Activated CD4-positive, alpha-beta T cell treated with anti-CD3 and anti-CD28 coated beads for 36 hours (primary cell): Measurements from ENCODE around the gene ITPK1. TPM values are rescaled to one million over a fixed set of nuclear protein-coding genes. Genes with fewer than 3 reads are reported as not detected.

Experiments used
- ATAC-seq: fragments of 200-7000 bp; cut with Tn5 transposase; one replicate; pipeline ENCODE4 v1.10.0; 2021; ENCODE audit warnings: mild to moderate bottlenecking, moderate library complexity
- CTCF ChIA-PET: fragments of 350-600 bp; sonication (Branson Sonifier 250); formaldehyde crosslinking; loops from one replicate; lab custom pipeline; 2021; ENCODE audit warnings: antibody characterized with exemption; lab: Charles Lee
- POLR2A ChIA-PET: fragments of 350-600 bp; sonication (Branson Sonifier 250); formaldehyde crosslinking; loops from one replicate; lab custom pipeline; 2021; ENCODE audit warnings: antibody characterized with exemption, inconsistent platforms; lab: Charles Lee
- DNase-seq: peaks from one replicate; pipeline ENCODE4 v3.0.0-alpha.2; 2020
- H3K27ac Mint-ChIP-seq: one replicate; pipeline ENCODE4 v1.8.0; 2021; ENCODE audit warnings: mixed read lengths
- H3K27me3 Mint-ChIP-seq: one replicate; pipeline ENCODE4 v1.8.0; 2021; ENCODE audit warnings: mixed read lengths
- H3K36me3 Mint-ChIP-seq: one replicate; pipeline ENCODE4 v1.8.0; 2021; ENCODE audit warnings: low read depth, mixed read lengths
- H3K4me1 Mint-ChIP-seq: one replicate; pipeline ENCODE4 v1.8.0; 2021; ENCODE audit warnings: mixed read lengths
- H3K4me3 Mint-ChIP-seq: one replicate; pipeline ENCODE4 v1.8.0; 2021; ENCODE audit warnings: mild to moderate bottlenecking, moderate library complexity, mixed read lengths
- H3K9me3 Mint-ChIP-seq: one replicate; pipeline ENCODE4 v1.8.0; 2021; ENCODE audit warnings: low read depth, mixed read lengths
- intact Hi-C, 2 experiments: fragments of 100-400 bp; cut with DNase I in 1 of 2; cut with micrococcal nuclease in 1 of 2; formaldehyde crosslinking; loops; one replicate each; pipeline versions ENCODE4 v1.14.2 to v1.15.1; 2022 to 2024; cut with DNase I, micrococcal nuclease
- total RNA-seq, 2 experiments: library from RNA; stranded (reverse); gene quantifications; one replicate each; pipeline ENCODE4 v1.2.3, GENCODE V29; 2021

Gene ITPK1
- total RNA-seq, 2 experiments from 2014 or later = 31.0 to 35.5 TPM

DNA sequence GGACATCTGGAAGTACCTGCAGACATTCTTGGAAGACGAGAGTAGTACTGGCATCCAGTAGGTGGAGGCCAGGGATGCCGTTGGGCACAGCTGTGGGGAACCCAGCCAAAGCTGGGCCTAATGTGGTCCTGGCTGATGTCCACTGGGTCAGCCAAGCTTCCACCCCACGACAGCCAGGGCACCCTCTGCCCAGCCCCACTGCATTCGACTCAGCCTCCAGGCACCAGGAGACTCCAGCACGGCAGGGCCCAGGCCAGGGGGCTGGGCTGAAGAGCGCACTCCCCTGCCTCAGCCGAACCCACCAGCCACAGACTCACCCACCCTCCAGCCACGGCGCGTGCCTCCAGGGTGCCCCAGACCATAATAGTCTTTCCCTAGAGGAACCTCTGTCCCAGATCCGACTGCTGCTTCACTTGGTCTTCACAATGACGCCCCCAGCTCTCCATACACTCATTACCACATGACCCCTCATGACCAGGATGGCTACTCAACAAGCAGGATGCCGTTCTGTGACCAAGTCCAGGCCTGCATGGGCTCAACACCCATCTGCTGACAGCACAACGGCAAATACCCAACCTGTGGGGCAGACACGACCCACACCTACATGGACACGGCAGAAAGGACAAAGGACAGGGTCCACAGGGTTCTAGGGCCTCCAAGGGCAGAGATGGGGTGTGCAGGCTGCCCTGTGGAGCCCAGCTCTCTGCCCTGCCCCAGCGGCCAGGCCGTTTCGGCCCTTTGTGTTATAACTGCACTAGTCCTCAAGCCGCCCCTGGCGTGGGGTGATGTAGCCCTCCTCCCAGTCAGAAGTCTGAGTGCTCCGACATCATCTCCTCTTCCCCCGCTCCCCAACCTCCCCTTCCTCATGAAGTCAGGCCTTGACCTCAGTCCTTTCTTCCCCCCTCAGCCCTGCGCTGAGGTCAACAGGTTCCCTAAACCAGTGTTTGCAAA, 22.8 kb downstream of the ITPK1 start:
- Mint-ChIP-seq H3K27ac (no peak overlapping the region), H3K36me3 (no peaks in the 10 kb centered on the region), H3K9me3 (no peaks in the 10 kb centered on the region), H3K4me1 (no peaks in the 10 kb centered on the region), H3K4me3 (no peak overlapping the region), H3K27me3 (no peaks in the 10 kb centered on the region)
- CTCF ChIA-PET = interaction anchor here (0.9 to 1.6 kb wide), 2 partner anchors 11 to 20 kb away, joined by 4 to 5 read pairs; no protein-coding TSS in a partner anchor
- POLR2A ChIA-PET = no interaction called here
- no peak for DNase-seq
- intact Hi-C loops = no loop called here
- no peak for ATAC-seq

DNA sequence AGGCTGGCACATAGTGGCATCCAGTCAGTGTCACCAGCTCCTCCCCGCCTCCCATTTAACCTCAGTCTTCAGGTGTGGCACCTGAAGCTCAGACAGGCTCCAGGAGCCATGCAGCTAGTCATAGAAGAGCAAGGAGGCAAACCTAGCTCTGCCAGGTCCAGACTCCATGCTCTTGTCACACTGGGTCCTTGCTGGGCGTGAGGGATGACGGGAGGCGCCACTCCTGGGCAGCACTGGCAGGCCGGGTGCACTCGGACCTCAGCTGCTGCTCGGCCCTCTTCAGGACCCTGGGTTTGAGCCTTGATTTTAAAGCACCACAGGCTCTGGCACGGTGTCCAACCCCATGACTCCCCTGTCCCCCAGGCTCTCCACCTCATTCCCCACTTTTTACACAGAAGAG, 24.1 kb downstream of the ITPK1 start:
- intact Hi-C loops = no loop called here
- POLR2A ChIA-PET = interaction anchor here (0.5 kb wide), 1 partner anchor 69 kb away, joined by 3 read pairs; no protein-coding TSS in a partner anchor
- Mint-ChIP-seq H3K27ac (no peak overlapping the region), H3K36me3 (no peaks in the 10 kb centered on the region), H3K27me3 (no peaks in the 10 kb centered on the region), H3K9me3 (no peaks in the 10 kb centered on the region), H3K4me3 (no peak overlapping the region), H3K4me1 (peaks cover 6% of the 10 kb centered on the region)
- CTCF ChIA-PET = interaction anchor here (1.8 kb wide), 1 partner anchor 22 kb away, joined by 9 read pairs; no protein-coding TSS in a partner anchor
- ATAC-seq (no peak), DNase-seq (no peak)

DNA sequence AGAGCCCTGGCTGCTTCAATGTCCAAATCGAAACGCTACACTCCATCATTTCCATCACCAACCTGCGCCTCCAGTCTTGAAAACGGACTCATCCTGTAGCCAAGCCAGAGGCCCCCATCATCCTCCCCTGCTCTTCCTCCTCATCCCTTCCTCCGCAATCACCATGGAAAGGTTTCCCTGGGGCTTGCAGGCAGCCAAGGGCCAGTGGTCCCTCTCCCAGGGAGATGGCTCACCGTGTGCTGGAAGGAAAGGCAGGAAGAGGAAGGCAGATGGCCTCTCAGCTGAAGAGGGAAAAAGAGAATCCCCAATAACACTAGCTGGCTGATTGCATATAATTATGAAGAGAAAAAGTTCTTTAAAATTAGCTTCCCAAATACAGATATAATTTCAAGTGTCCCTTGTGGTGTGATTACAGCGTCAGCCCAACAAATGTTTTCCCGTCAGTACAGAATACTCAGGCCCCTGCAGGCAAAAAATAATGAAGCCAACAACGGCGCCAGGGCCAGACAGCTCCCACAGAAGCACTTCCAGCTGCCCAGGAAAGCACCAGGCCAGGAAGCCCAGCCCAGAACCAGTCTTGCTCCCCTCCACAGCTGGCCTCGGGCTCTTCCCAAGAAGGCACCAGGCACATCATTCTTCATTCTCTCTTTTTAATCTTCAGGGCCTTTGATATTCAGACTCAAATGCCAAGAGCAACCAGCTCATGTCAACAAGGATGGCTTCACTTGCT, 24.7 kb downstream of the ITPK1 start:
- Mint-ChIP-seq H3K27ac (no peak overlapping the region), H3K27me3 (no peaks in the 10 kb centered on the region), H3K36me3 (no peaks in the 10 kb centered on the region), H3K4me3 (no peak overlapping the region), H3K4me1 (peaks cover 11% of the 10 kb centered on the region), H3K9me3 (no peaks in the 10 kb centered on the region)
- CTCF ChIA-PET = interaction anchor here (0.5 to 1.8 kb wide), 2 partner anchors 23 to 145 kb away, joined by 3 to 9 read pairs; no protein-coding TSS in a partner anchor
- DNase-seq = no peak
- intact Hi-C loops = no loop called here
- ATAC-seq = no peak
- POLR2A ChIA-PET = interaction anchor here (0.5 kb wide), 1 partner anchor 70 kb away, joined by 3 read pairs; no protein-coding TSS in a partner anchor

DNA sequence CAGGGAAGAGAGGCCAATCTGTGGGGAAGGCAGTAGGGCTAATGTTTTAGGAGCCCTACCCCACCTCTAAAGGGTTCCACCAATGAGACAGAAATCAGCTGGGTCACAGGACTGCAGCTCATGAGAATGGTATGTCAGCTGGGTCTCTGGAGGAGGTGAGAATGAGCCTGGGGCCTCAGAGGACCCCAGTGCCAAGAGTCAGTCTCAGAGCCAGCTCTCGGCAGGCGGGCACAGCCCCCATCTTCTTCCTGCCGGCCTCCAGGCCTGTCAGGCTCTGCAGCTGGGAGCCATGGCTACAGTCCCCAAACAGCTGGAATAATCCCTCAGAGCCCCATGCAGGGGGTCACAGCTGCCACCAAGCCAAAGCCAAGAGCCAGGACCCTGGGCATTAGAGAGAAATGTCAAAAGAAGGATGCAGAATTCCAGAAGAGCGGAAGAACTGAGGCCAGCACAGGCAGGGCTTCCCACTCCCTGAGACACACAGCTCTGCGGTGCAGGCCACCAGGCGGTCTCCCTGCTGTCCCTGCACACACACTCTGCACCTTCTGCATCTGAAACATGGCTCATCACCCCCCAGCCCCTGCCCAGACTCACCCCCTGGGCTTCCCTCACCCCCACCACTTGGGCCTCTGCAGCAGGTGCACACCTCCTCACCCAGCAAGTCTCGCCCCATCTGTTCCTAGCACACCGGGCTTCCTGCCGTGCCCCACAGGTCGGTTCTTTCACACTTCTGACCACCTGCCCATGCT, 26.0 kb downstream of the ITPK1 start:
- intact Hi-C loops = no loop called here
- Mint-ChIP-seq H3K27ac (no peak overlapping the region), H3K9me3 (no peaks in the 10 kb centered on the region), H3K4me1 (peaks cover 11% of the 10 kb centered on the region), H3K36me3 (no peaks in the 10 kb centered on the region), H3K27me3 (no peaks in the 10 kb centered on the region), H3K4me3 (no peak overlapping the region)
- ATAC-seq (no peak), DNase-seq (no peak)
- ChIA-PET POLR2A (interaction anchor here (0.6 kb wide), 2 partner anchors 89 to 237 kb away, joined by 3 read pairs; no protein-coding TSS in a partner anchor), CTCF (no interaction called here)

DNA sequence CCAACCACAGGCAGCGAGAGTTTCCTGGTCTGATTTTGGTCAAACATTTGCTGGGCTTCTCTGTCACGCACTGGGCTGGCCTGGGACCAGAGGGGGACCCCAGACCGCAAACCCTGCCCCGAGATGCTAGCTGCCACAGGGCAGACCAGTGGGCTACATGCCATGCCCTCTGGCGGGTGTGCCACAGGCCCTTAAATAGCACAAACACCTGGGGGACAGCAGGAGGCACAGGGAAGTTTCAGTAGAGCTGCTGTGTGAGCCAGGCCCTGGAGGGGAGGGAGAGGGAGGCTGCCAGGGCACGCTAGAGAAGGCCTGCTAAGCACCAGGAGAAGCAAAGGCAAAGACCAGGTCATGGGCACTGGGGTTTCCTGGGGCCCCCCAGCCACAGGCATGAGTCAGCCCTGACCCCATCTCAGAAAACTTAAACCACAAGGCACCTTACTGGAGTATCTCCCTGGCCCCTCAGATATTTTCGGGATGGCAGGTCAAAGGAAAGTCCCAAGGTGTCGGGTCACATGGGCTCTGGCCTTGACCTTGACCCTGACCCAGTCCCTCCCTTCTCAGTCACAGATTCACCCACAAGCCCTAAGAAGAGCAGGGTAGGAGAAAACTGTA, 29.2 kb downstream of the ITPK1 start:
- Mint-ChIP-seq H3K27me3 (no peaks in the 10 kb centered on the region), H3K4me1 (peaks cover 21% of the 10 kb centered on the region), H3K36me3 (peaks cover 2% of the 10 kb centered on the region), H3K27ac (peak overlapping the region; percentile 31), H3K9me3 (no peaks in the 10 kb centered on the region), H3K4me3 (no peak overlapping the region)
- DNase-seq = no peak
- POLR2A ChIA-PET = no interaction called here
- intact Hi-C loops = no loop called here
- CTCF ChIA-PET = no interaction called here
- peak; percentile 52 for ATAC-seq

DNA sequence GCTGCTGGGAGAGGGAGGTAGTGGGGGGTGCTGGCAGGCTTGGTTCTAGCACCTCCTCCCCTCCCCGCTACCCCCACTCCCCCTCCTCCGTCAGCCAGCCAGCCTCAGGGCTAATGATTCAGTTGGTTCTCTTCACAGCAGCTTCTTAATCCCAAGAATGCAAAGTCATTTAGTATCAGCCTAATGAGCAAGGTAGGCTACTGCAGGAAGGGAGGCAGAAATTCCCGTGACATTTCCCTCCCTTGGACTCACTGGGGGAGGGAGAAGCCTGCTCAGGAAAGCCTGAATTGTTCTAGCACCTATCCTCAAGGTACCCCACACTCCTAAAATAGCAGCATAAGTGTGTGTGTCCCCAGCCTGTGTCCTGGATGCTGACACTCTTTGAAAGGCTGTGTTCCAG, 29.8 kb downstream of the ITPK1 start:
- no peak overlapping the region for H3K4me3 Mint-ChIP-seq
- peaks cover 2% of the 10 kb centered on the region for H3K36me3 Mint-ChIP-seq
- CTCF ChIA-PET = no interaction called here

DNA sequence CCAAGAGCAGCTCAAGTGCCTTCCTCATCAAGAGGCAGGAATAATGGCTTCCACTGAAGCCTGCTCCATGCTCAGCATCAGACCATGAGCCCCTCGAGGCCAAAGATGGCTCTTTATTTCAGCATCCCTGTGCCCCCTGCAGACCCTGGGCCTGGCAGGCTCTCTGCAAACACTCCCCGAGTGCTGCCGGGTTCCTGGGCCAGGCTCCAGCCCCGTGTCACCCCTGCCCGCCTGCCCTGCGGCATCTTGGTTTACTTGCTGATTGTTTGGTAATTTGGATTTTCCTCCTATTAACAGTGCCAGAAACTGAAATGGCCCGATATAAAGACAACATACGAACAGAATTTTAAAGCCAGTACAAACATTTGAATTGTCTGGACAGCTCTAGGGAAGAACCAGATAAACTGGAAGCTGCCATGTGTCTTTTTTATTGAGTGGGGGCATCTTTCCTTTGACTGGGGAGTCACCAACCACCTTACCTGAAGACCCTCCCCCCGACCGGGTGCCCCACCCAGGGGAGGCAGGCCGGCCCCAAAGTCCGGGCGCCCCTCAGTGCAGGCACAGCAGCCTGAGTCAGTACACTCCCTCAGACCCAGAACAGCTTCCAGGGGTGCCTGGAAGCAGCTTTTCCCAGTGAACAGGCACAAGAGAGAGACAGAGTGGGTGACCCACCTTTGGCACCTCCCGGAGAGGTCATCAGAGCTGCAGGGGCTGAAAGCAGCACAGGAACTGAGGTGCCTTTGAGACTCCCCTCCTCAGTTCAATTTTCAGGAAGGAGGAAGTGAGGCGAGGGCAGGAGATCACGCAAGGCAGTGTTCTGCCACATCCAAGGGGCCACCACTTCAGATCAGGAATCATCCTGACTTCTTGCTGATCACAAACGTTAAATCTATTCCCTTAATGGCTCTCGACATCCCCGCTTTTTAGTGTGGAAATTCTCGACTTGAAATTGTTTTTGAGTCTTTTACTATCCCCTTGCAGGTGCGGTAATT, 30.6 kb downstream of the ITPK1 start:
- ATAC-seq = no peak
- Mint-ChIP-seq H3K36me3 (peaks cover 2% of the 10 kb centered on the region), H3K9me3 (no peaks in the 10 kb centered on the region), H3K4me1 (peaks cover 24% of the 10 kb centered on the region), H3K27me3 (no peaks in the 10 kb centered on the region), H3K4me3 (no peak overlapping the region), H3K27ac (no peak overlapping the region)
- ChIA-PET CTCF (interaction anchor here (0.7 kb wide), 1 partner anchor 88 kb away, joined by 3 read pairs; no protein-coding TSS in a partner anchor), POLR2A (interaction anchor here (0.6 kb wide), 1 partner anchor 579 kb away, joined by 3 read pairs; no protein-coding TSS in a partner anchor)
- DNase-seq = no peak
- intact Hi-C loops = no loop called here

More for the DNA sequence above, 29.8 kb downstream of the ITPK1 start:
- DNase-seq (no peak), ATAC-seq (no peak)
- Mint-ChIP-seq H3K27ac (no peak overlapping the region), H3K9me3 (no peaks in the 10 kb centered on the region), H3K27me3 (no peaks in the 10 kb centered on the region), H3K4me1 (peaks cover 24% of the 10 kb centered on the region)
- POLR2A ChIA-PET = no interaction called here
- intact Hi-C loops = no loop called here

DNA sequence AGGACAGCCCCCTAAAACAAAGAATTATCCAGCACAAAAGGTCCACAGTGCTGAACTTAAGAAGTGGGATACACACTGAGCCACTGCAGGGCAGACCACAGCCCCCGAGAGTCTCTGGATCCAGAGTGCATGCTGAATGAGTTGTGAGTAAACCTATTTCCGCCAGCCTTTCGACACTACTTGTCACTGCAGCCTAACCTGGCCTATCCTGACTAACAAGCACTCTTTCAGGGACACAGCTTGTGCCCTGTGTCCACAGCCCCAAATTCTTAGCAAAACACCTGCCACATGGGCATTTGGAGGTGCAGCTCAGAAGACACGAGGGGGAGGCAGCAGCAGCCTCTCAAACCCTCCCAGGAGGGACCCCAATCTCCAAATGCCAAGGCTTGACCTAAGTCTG, 31.3 kb downstream of the ITPK1 start:
- no peaks in the 10 kb centered on the region for H3K27me3 Mint-ChIP-seq
- no peak overlapping the region for H3K4me3 Mint-ChIP-seq
- H3K36me3 Mint-ChIP-seq = peaks cover 2% of the 10 kb centered on the region
- ATAC-seq (no peak), DNase-seq (no peak)
- peaks cover 24% of the 10 kb centered on the region for H3K4me1 Mint-ChIP-seq
- no peaks in the 10 kb centered on the region for H3K9me3 Mint-ChIP-seq
- ChIA-PET CTCF (interaction anchor here (0.7 kb wide), 1 partner anchor 87 kb away, joined by 3 read pairs; no protein-coding TSS in a partner anchor), POLR2A (interaction anchor here (0.6 kb wide), 1 partner anchor 580 kb away, joined by 3 read pairs; no protein-coding TSS in a partner anchor)
- intact Hi-C loops = no loop called here
- no peak overlapping the region for H3K27ac Mint-ChIP-seq

DNA sequence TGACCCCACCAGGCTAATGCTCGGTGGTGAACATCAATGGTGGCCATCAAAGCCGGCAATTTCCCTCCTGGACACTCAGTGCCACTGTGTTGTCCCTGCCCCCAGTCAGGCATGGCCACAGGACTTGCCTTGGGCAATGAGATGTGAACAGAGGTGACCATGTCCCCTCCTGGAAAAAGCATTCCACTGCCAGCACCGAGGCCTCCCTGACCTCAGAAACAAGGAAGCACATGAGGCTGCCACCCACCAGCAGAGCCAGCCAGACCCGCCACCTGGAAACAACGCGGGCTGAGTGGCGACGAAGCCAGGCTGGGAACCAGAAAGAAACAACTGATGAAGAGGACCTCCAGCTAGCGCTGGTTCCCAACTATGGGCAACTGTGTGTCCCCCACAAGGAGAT, 31.8 kb downstream of the ITPK1 start:
- POLR2A ChIA-PET = no interaction called here

DNA sequence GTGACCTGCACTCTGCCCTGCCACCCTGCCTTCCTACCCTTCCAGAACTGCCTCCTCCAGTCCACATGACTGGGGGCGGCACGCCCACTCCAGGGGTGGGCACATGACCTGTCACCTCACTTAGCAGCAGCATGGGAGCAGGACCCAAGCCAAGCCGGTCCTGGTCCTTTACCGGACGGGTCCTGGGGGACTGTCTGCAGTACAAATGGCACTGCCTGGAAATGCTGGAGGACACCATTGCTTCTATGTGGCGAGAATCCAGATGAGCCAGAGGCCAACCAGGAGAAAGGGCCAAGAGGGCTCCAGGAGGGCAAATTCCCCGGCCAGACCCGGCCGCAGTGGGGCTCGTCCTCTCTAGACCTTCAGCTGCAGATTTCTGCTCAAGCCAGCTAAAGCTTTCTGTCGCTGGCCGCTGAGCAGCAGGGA, 33.1 kb downstream of the ITPK1 start:
- H3K4me1 Mint-ChIP-seq = peaks cover 26% of the 10 kb centered on the region

More for the DNA sequence above, 31.8 kb downstream of the ITPK1 start:
- Mint-ChIP-seq H3K4me1 (peaks cover 25% of the 10 kb centered on the region), H3K36me3 (peaks cover 2% of the 10 kb centered on the region), H3K9me3 (no peaks in the 10 kb centered on the region), H3K4me3 (no peak overlapping the region), H3K27ac (no peak overlapping the region), H3K27me3 (no peaks in the 10 kb centered on the region)
- intact Hi-C loops = no loop called here
- CTCF ChIA-PET = no interaction called here
- DNase-seq (no peak), ATAC-seq (no peak)

More for the DNA sequence above, 33.1 kb downstream of the ITPK1 start:
- no peak overlapping the region for H3K4me3 Mint-ChIP-seq
- H3K36me3 Mint-ChIP-seq = peaks cover 2% of the 10 kb centered on the region
- H3K27ac Mint-ChIP-seq = peak overlapping the region; percentile 56
- ChIA-PET CTCF (no interaction called here), POLR2A (no interaction called here)
- DNase-seq = no peak
- no peaks in the 10 kb centered on the region for H3K27me3 Mint-ChIP-seq
- no peak for ATAC-seq
- intact Hi-C loops = no loop called here
- no peaks in the 10 kb centered on the region for H3K9me3 Mint-ChIP-seq
